ENCODE data around the gene TPX2.

Gene TPX2

DNA sequence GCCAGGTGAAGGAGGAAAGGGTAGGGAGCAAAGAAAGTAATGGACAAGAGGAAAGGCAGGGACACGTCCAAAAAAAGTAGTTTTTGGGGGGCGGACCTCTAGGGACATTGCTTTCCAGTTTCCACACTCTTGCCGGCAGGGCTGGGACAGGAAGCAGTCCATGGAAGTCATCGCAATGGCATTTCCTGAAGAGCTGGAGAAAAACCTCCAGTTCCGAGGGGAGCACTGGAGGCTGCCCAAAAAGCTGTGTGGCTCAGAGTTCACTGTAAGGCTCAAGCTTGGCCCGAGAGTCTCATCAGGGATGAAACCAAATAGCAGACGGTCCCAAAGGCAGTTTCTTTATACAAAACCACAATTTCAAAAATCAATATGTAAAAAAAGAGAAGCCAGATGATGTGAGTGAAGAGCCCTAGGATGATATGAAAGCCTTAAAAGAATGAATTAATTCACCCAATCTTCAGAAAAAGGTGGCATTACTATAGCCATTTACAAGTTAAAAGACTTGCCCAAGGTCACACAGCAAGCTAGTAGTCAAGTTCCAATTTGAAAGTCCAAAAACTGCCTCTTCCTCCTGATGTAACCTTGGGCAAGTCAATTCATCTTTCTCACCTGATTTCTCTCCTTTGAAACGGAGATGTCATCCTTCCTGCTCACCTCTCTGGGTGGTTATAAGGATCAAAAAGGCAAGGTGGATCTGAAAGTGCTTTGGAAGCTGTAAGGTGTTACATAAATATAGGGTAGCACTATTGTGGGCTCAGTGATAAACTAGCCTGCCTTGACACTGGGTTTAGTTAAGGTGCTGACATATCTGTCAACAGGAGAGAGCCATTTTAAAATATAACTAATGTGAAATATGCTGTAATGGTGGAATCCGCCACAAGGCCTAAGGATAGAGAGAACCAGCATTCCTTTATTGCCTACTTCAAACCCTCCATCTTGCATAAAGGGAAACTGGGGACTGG lies 25.5 kb upstream of the TPX2 start:
- no peaks in the 10 kb centered on the region for H3K27me3 ChIP-seq (ENCODE audit: control insufficient read depth in 2 of 2, insufficient read depth in 2 of 2, low read length in 2 of 2)
- H3K9ac ChIP-seq (ENCODE audit: low read depth in 1 of 2, low read length in 2 of 2) = peak overlapping the region in 1 of 2 donors; percentile 14
- H3K4me3 ChIP-seq (ENCODE audit: low read length in 2 of 2) = peak overlapping the region in 1 of 2 donors; percentile 50
- peak overlapping the region; percentile 80 to 84 for H3K27ac ChIP-seq (ENCODE audit: low read depth in 2 of 2, low read length in 2 of 2)
- H3K36me3 ChIP-seq (ENCODE audit: control insufficient read depth in 2 of 2, insufficient read depth in 2 of 2, low read length in 2 of 2) = peaks cover 13 to 22% of the 10 kb centered on the region in 2 donors
- H3K9me3 ChIP-seq (ENCODE audit: control insufficient read depth in 2 of 2, low read length in 2 of 2) = no peaks in the 10 kb centered on the region
- peaks cover 53 to 56% of the 10 kb centered on the region in 2 donors for H3K4me1 ChIP-seq (ENCODE audit: control insufficient read depth in 2 of 2, insufficient read depth in 2 of 2, low read length in 2 of 2)

DNA sequence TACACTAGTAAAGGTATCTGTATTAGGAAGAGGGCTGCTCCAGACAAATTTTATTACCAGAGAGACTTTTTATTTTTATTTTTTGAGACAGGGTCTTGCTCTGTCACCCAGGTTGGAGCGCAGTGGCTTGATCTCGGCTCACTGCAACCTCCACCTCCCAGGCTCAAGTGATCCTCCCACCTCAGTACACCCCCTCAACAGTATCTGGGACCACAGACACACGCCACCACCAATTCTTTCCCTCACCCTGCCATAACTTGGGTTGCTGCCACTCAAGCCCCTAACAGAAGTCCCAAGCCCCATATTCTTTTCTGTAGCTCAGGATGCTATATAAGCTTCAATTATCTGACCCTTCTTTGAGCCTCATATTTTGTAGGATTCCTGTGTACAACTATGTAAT lies 23.3 kb upstream of the TPX2 start:
- H3K27me3 ChIP-seq (ENCODE audit: control insufficient read depth in 2 of 2, insufficient read depth in 2 of 2, low read length in 2 of 2) = no peaks in the 10 kb centered on the region
- H3K36me3 ChIP-seq (ENCODE audit: control insufficient read depth in 2 of 2, insufficient read depth in 2 of 2, low read length in 2 of 2) = peaks cover 8 to 21% of the 10 kb centered on the region in 2 donors
- no peak overlapping the region for H3K4me3 ChIP-seq (ENCODE audit: low read length in 2 of 2)
- no peak overlapping the region for H3K9ac ChIP-seq (ENCODE audit: low read depth in 1 of 2, low read length in 2 of 2)
- H3K27ac ChIP-seq (ENCODE audit: low read depth in 2 of 2, low read length in 2 of 2) = no peak overlapping the region
- peaks cover 63 to 67% of the 10 kb centered on the region in 2 donors for H3K4me1 ChIP-seq (ENCODE audit: control insufficient read depth in 2 of 2, insufficient read depth in 2 of 2, low read length in 2 of 2)
- no peaks in the 10 kb centered on the region for H3K9me3 ChIP-seq (ENCODE audit: control insufficient read depth in 2 of 2, low read length in 2 of 2)

DNA sequence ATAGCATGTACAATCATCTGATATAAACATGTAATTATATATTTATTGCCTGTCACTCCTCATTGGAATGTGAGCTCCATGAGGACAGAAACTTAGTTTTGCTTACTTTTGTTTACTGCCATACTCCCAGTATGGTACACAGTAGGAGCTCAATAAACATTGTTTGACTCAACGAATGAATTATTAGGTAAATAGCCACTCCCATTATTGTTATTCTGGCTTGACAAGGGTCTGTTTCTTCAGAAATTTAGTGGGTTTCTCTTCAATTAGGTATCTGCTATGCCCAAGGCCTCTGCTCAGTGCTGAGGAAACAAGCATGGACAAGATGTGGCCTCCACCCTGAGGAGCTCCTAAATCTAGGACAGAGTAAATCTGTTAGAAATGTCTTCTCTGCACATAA lies 22.7 kb upstream of the TPX2 start:
- peak overlapping the region; percentile 32 to 45 for H3K27ac ChIP-seq (ENCODE audit: low read depth in 2 of 2, low read length in 2 of 2)
- peak overlapping the region in 1 of 2 donors; percentile 20 for H3K9ac ChIP-seq (ENCODE audit: low read depth in 1 of 2, low read length in 2 of 2)
- peaks cover 8 to 21% of the 10 kb centered on the region in 2 donors for H3K36me3 ChIP-seq (ENCODE audit: control insufficient read depth in 2 of 2, insufficient read depth in 2 of 2, low read length in 2 of 2)
- H3K9me3 ChIP-seq (ENCODE audit: control insufficient read depth in 2 of 2, low read length in 2 of 2) = no peaks in the 10 kb centered on the region
- no peak overlapping the region for H3K4me3 ChIP-seq (ENCODE audit: low read length in 2 of 2)
- peaks cover 66 to 71% of the 10 kb centered on the region in 2 donors for H3K4me1 ChIP-seq (ENCODE audit: control insufficient read depth in 2 of 2, insufficient read depth in 2 of 2, low read length in 2 of 2)
- no peaks in the 10 kb centered on the region for H3K27me3 ChIP-seq (ENCODE audit: control insufficient read depth in 2 of 2, insufficient read depth in 2 of 2, low read length in 2 of 2)

DNA sequence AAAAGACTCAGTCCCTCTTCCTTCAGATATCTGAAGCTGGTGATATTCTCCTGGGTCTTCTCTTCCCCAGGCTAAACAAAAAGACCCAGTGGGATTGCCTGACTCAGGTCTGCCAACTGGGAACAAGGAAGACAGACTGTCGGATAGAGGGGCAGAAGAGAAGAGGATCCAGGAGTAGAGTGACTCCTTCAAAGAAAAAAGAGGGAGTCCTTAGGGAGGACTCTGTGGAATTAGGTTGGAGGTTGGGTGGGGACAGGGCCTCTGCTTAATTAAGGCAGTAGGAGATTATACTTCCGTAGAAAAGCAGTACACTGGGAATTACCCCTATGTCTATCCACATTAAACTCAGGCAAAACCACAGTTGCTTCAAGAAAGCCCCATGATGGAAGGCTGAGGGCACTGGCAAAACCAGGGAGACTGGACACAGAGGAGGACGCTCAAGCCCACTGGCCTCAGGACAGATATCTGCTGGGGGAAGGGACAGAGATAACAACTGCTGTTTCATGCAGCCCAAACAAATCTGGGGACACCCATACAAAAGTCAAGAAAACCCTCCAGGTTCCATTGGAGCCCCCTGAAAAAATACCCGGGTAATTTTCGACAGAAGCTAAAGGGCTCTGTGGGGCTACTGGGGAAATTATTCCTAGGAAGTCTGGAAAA lies 22.1 kb upstream of the TPX2 start:
- Histone ChIP-seq H3K27me3 (ENCODE audit: control insufficient read depth in 2 of 2, insufficient read depth in 2 of 2, low read length in 2 of 2) (no peaks in the 10 kb centered on the region), H3K4me1 (ENCODE audit: control insufficient read depth in 2 of 2, insufficient read depth in 2 of 2, low read length in 2 of 2) (peaks cover 66 to 71% of the 10 kb centered on the region in 2 donors), H3K9ac (ENCODE audit: low read depth in 1 of 2, low read length in 2 of 2) (peak overlapping the region in 1 of 2 donors; percentile 20), H3K4me3 (ENCODE audit: low read length in 2 of 2) (peak overlapping the region in 1 of 2 donors; percentile 8), H3K27ac (ENCODE audit: low read depth in 2 of 2, low read length in 2 of 2) (peak overlapping the region; percentile 32 to 45), H3K9me3 (ENCODE audit: control insufficient read depth in 2 of 2, low read length in 2 of 2) (no peaks in the 10 kb centered on the region), H3K36me3 (ENCODE audit: control insufficient read depth in 2 of 2, insufficient read depth in 2 of 2, low read length in 2 of 2) (peaks cover 8 to 27% of the 10 kb centered on the region in 2 donors)

DNA sequence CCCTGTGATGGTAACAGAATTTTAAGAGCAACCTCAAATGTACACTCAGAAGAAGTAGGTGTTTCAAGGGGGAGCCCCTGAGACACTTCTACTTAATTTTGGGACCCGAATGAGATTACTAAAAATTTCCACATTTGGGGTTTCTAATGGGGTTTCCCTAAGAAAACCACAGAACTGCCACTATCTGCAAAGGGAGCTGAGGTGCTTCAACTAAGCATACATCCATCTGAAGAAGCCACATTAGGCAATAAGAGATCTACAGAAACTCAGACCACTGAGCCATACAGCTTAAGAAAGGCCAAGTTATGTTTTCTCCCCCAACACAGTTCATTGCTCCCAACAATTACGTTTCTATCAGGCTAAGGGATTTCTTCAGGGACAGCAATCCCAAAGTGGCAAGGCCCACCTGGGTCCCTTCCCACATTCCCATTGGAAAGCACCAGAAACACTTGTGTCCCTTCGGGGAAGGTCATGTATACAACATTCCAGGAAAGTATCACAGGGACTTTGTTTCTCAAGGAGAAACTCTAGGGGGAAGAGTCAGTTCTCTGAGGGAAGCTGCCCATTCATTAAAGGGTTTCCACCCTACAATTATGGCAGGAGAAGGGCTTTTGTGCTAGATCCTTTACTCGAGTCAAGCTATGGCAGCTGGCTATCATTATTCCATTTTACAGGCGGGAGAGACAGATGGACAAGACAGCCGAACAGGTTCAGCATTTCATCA lies 21.4 kb upstream of the TPX2 start:
- peaks cover 60 to 65% of the 10 kb centered on the region in 2 donors for H3K4me1 ChIP-seq (ENCODE audit: control insufficient read depth in 2 of 2, insufficient read depth in 2 of 2, low read length in 2 of 2)
- peaks cover 8 to 27% of the 10 kb centered on the region in 2 donors for H3K36me3 ChIP-seq (ENCODE audit: control insufficient read depth in 2 of 2, insufficient read depth in 2 of 2, low read length in 2 of 2)
- H3K27ac ChIP-seq (ENCODE audit: low read depth in 2 of 2, low read length in 2 of 2) = peak overlapping the region in 1 of 2 donors; percentile 16
- no peaks in the 10 kb centered on the region for H3K27me3 ChIP-seq (ENCODE audit: control insufficient read depth in 2 of 2, insufficient read depth in 2 of 2, low read length in 2 of 2)
- H3K9me3 ChIP-seq (ENCODE audit: control insufficient read depth in 2 of 2, low read length in 2 of 2) = no peaks in the 10 kb centered on the region
- peak overlapping the region in 1 of 2 donors; percentile 47 for H3K9ac ChIP-seq (ENCODE audit: low read depth in 1 of 2, low read length in 2 of 2)
- H3K4me3 ChIP-seq (ENCODE audit: low read length in 2 of 2) = peak overlapping the region; percentile 19 to 52

DNA sequence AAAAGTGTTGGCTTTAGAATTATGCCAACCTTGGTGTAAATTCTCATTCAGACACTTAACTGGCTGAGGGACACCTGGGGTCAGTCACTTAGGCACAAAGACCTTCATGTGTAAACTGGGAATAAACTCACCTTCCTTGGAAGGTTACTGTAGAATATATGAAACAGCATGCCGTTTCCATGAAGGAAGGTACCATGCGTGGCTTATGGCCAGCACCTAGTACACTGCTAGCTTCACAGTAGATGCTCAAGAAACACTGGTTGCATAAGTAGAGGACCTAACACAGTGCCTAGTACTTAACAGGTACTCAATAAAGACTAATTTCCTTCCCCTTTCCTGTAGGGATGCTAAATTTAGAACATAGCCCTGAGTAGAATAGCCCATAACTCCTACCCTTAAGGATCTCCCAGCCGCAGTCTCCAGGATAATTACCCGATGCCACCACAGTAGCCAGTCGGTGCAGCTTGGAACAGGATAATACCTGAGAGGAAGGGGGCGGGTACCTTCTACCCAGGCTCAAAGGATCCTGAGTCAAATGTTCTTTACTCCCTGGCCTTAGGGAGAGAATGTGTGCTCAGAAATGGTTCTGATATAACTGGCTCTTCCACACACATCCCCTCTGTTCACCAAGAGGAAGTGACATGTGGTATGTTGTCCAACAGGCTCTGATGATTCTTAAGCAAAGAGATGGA lies 20.0 kb upstream of the TPX2 start:
- Histone ChIP-seq H3K4me1 (ENCODE audit: control insufficient read depth in 2 of 2, insufficient read depth in 2 of 2, low read length in 2 of 2) (peaks cover 55 to 56% of the 10 kb centered on the region in 2 donors), H3K36me3 (ENCODE audit: control insufficient read depth in 2 of 2, insufficient read depth in 2 of 2, low read length in 2 of 2) (peaks cover 2 to 25% of the 10 kb centered on the region in 2 donors), H3K9ac (ENCODE audit: low read depth in 1 of 2, low read length in 2 of 2) (peak overlapping the region; percentile 97), H3K4me3 (ENCODE audit: low read length in 2 of 2) (peak overlapping the region; percentile 79 to 87), H3K9me3 (ENCODE audit: control insufficient read depth in 2 of 2, low read length in 2 of 2) (no peaks in the 10 kb centered on the region), H3K27ac (ENCODE audit: low read depth in 2 of 2, low read length in 2 of 2) (peak overlapping the region; percentile 96 to 99), H3K27me3 (ENCODE audit: control insufficient read depth in 2 of 2, insufficient read depth in 2 of 2, low read length in 2 of 2) (no peaks in the 10 kb centered on the region)

DNA sequence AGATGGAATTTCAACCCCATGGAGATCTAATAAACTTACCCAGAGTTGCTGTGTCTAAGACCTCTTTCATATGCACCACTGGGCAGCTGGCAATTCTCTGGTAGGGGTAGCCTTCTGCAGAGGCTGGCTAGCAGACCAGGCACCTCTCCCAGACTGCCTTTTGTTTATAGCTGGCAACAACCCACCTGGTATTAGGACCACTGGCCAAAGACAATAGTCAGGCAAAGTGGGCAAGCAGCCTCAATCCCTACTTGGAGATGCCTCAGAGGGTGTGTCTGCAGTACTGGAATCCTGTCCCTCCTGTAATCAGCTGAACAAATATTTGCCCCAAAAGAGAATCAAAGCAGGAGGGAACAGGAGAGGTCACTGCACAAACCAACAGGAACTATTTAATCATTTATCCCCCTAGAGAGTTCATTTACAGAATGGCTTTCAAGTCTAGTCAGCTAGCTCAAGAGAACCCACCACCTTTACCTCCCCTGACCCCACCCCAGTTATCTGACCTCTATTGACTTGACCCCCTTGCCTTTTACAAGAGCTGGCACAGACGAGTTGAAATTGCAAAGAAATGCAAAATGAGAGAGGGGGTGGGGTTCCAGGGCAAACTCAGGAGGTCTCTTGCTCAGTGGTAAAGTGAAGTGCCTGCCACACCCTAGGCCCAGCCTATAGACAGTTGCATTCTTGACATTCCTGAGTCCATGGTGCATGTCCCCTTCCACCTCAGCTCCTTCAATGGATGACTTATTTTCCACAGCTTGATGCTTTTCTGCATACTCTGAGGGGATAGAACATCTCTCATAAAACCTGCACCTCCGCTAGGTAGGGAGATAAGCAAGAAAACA lies 19.2 kb upstream of the TPX2 start:
- peaks cover 0 to 22% of the 10 kb centered on the region in 2 donors for H3K36me3 ChIP-seq (ENCODE audit: control insufficient read depth in 2 of 2, insufficient read depth in 2 of 2, low read length in 2 of 2)
- H3K27me3 ChIP-seq (ENCODE audit: control insufficient read depth in 2 of 2, insufficient read depth in 2 of 2, low read length in 2 of 2) = no peaks in the 10 kb centered on the region
- peak overlapping the region; percentile 79 to 87 for H3K4me3 ChIP-seq (ENCODE audit: low read length in 2 of 2)
- no peaks in the 10 kb centered on the region for H3K9me3 ChIP-seq (ENCODE audit: control insufficient read depth in 2 of 2, low read length in 2 of 2)
- H3K9ac ChIP-seq (ENCODE audit: low read depth in 1 of 2, low read length in 2 of 2) = peak overlapping the region; percentile 97
- peak overlapping the region; percentile 96 to 99 for H3K27ac ChIP-seq (ENCODE audit: low read depth in 2 of 2, low read length in 2 of 2)
- H3K4me1 ChIP-seq (ENCODE audit: control insufficient read depth in 2 of 2, insufficient read depth in 2 of 2, low read length in 2 of 2) = peaks cover 55 to 56% of the 10 kb centered on the region in 2 donors

DNA sequence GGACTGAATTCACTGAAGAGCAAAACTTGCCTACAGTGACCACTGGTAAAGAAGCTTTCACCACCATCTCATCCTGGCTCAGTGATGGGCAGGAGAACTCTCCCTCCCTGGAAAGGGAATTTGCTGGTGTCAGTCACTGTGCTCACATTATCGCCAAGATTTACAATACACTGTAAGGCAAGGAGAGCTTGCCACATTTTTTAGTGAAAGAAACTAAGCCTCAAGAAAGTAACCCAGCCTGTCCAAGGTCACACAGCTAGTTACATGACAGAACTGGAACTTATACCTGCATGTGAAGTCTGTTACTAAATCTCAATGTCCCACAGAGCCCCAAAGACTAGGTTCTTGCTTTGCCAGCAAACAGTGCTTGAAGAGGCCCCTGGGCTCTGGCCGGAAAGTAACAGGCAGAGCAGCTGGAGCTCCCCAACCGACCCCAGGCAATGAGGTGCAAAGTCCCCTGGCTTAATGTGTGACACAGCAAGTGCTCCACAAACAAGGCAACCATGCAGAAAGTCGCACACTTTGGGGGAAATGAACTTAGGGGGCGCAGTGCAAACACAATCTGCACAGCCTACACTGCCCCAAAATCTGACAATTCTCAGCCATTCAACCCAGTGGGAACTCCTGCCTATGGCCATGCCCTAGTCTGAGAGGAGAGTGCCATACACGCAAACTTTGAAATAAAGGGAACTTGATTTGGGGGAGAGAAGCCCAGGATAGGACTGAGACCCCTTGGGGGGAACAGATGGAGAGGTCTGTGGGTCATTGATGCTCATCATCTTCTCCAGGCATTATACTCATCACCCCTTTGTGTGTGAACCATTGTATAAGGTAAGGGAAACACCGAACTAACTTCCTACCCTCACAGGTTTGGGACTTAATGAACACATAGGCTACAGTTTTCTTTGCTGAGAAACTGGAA lies 18.3 kb upstream of the TPX2 start:
- Histone ChIP-seq H3K9ac (ENCODE audit: low read depth in 1 of 2, low read length in 2 of 2) (peak overlapping the region; percentile 97), H3K4me3 (ENCODE audit: low read length in 2 of 2) (peak overlapping the region; percentile 79 to 87), H3K36me3 (ENCODE audit: control insufficient read depth in 2 of 2, insufficient read depth in 2 of 2, low read length in 2 of 2) (peaks cover 0 to 22% of the 10 kb centered on the region in 2 donors), H3K27me3 (ENCODE audit: control insufficient read depth in 2 of 2, insufficient read depth in 2 of 2, low read length in 2 of 2) (no peaks in the 10 kb centered on the region), H3K27ac (ENCODE audit: low read depth in 2 of 2, low read length in 2 of 2) (peak overlapping the region; percentile 96 to 99), H3K4me1 (ENCODE audit: control insufficient read depth in 2 of 2, insufficient read depth in 2 of 2, low read length in 2 of 2) (peaks cover 55 to 56% of the 10 kb centered on the region in 2 donors), H3K9me3 (ENCODE audit: control insufficient read depth in 2 of 2, low read length in 2 of 2) (no peaks in the 10 kb centered on the region)
